HG03039 (cell line): ENCODE data around the gene NR1H3.
"Not testable (repeated sequence)": the region's sequence is repeated elsewhere in the genome, so short reads cannot be mapped to it uniquely, and the experiment has no call there.

Experiments
- ATAC-seq: cut with Tn5 transposase; IDR thresholded peaks from one replicate; pipeline ENCODE4 v1.9.1; 2021; ENCODE audit warnings: mild to moderate bottlenecking, moderate library complexity; ENCODE audit not compliant: unreplicated experiment

Gene NR1H3

GRCh38 chr11:47257517-47258316 lies at the start of gene NR1H3:
NR1H3 (plus strand) TSS chr11:47257996; CDS start chr11:47259217, 1,221 bp downstream.
- ATAC-seq: no peak

DNA sequence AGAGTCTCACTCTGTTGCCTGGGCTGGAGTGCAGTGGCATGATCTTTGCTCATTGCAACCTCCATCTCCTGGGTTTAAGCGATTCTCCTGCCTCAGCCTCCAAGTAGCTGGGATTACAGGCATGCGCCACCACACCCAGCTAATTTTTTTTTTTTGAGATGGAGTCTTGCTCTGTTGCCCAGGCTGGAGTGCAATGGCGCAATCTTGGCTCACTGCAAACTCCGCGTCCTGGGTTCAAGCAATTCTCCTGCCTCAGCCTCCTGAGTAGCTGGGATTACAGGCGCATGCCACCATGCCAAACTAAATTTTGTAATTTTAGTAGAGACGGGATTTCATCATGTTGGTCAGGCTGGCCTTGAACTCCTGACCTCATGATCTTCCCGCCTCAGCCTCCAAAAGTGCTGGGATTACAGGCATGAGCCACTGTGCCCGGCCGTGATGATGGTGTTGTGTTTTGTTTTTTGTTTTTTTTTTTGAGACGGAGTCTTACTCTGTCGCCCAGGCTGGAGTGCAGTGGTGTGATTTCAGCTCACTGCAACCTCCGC lies 49.7 kb upstream of the NR1H3 start:
- not testable (repeated sequence) for ATAC-seq

DNA sequence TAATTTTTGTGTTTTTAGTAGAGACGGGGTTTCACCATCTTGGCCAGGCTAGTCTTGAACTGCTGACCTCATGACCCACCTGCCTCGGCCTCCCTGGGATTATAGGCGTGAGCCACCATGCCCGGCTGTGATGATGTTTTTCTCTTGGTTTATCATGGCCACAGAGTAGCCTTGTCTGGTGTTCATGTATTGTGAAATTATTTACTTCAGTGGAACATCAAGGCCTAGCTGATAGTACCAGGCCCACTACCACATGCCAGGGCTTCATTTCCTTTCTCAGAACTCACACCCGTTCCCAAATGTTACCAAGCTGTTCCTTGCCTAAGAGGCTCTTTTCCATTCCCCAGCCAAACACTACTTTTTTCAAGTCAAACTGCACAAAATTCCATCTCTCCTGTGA lies 49.2 kb upstream of the NR1H3 start:
- no peak for ATAC-seq

GRCh38 chr11:47212938-47213337 lies 44.9 kb upstream of the NR1H3 start:
- ATAC-seq: no peak

DNA sequence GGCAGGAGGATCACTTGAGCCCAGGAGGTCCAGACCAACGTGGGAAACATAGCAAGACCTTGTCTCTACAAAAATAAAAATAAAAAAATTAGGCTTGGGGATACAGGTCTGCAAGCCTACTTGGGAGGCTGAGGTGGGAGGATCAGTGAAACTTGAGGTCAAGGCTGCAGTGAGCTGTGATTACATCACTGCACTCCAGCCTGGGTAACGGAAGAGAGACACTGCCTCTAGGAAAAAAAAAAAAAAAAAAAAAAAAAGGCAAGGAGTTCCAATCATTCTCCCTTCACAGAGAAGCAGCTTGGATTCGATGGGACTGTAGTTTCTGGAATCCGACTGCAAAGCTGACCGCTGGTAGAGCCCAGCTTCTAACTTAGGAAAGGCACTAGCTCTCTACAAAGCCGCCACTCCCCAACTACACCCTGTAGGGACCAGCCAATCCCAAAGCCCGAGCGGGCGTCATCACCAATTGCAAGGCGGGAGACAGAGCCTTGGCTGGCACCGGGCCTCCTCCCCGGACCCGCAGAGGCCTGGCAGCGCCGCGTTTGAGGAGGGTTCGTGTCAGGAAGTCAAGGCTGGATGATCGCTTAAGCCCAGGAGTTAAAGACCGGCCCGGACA lies 43.7 kb upstream of the NR1H3 start:
- ATAC-seq: peak; percentile 31

DNA sequence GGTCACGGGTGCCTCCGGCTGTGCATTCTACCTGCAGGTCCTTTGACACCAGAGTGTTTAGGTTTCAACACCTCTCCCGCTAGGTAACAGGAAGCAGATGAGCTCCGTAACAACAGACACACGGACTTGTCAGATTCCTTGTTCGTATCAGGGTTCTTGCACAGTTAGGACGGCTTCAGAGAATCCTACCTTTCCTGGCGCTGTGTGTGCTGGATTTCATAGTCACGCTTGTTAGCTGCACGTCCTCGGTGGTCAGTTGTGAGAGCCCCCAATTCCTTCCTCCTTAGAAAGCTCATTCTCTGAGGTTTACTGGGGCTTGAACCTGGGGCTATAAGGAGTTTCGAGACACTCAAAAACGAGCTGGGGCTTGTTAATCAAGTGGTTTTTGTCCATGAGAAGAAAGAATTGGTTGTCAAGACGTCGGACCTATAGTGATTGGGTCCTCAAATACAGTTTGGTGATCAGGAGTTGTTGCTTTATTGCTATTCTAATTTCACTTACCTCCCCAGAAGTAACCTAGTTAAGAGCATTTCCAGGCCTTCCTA lies 42.4 kb upstream of the NR1H3 start:
- no peak for ATAC-seq

DNA sequence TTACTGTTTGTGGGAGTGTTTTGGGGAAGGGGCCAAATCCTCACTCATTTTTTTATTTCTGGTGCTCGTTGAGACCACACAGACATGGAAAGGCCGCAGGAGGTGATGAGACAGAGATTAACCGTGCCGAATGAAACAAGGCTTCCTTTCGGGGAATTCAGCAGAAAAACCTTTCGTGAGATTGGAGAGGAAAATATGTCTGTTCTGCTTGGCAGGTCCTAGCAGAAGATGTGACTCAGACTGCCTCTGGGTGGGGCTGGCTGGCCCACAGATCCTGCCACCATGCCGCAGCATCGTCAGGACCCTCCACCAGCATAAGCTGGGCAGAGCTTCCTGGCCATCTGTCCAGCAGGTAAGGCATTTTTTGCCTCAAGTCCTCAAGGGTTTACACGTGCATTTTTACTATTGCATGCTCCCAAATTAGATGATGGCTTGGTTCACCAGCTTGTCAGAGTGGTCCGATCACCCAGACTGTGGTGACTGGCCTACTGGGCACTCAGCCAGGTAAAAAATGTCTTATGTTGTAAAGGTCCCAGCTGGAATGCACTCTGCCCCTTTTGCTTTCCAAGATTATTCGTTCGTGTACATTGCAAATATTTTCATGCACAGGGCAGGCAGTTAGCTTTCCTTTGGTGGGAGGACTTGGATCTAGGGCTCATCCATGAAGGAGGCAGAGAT lies 41.5 kb upstream of the NR1H3 start:
- ATAC-seq: no peak

GRCh38 chr11:47220401-47220821 lies 37.4 kb upstream of the NR1H3 start:
- no peak for ATAC-seq

- ATAC-seq: no peak
Measured at GRCh38 chr11:47222696-47223095, 35.1 kb upstream of the NR1H3 start.

DNA sequence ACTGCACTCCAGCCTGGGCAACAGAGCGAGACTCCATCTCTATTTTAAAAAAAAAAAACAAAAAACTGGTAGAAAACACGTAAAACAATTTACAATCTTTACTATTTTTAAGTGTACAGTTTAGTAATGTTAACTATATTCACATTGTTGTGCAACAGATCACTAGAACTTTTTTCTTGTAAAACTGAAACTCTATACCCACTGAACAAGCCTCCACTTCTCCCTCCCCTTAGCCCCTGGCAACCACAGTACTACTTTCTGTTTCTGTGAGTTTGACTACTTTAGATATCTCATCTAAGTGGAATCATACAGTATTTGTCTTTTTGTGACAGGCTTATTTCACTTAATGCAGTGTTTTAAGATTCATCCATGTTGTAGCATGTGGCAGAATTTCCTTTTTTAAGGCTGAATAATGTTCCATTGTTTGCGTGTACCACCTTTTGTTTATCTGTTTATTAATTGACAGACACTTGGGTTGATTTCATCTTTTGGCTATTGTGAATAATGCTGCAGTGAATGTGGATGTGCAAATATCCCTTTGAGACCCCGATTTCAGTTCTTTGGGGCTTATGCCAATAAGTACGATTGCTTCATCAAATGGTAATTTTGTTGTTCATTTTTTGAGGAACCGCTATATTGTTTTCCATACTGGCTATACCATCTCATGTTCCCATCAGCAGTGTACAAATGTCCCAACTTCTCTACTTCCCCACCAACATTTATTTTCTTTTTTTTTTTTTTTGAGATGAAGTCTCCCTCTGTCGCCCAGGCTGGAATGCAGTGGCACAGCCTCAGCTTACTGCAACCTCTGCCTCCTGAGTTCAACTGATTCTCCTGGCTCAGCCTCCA lies 32.0 kb upstream of the NR1H3 start:
- peak; percentile 93 for ATAC-seq

DNA sequence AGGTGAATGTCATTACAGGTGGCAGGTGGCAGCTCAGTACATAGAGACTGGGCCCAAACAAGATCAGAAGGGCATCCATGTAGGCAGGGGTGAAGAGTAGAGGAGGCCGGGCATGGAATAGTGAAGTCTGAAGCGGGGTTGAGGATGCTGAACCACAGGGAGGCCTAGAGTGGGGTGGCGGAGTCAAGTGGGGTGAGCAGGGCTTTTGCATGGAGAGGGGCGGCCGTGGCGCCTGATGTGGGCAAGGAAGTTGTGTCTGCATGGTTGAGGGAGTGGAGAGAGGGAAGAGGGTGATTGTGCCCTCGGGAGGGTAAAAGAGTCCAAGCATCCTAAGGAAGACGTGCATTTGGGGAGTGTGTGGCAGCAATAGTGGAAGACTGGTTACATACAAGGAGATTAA lies 28.6 kb upstream of the NR1H3 start:
- no peak for ATAC-seq

- ATAC-seq: no peak
Measured at GRCh38 chr11:47233051-47233450, 24.7 kb upstream of the NR1H3 start.

DNA sequence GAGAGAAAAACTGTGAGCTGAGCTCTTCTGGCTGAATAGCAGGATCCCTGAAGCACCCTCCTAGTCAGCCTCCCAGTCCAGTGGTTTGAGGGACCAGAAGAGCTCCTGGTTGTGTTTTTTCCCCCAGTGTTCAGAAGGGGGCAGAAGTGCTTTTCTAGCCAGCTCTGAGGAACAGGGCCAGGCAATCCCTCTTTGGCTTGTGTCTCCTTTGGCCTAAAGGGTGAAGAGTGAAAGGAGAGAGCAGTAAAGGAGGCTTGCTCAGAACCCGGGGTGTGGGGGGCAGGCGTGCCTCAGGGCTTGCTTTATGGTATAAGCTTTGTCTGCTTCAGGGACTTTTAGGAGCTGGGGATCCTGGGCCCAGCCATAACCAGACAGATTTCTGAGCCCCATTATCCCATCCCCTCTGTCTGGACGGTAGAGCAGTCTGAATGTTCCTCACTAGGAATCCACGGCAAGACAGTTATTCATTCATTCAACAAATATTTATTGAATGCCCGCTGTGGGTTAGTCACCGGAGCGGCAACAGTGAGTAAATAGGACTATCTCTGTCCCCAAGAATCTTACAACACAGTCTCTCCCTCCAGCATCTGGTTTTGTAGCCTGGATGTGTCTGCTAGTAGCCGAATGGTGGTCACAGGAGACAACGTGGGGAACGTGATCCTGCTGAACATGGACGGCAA lies 23.7 kb upstream of the NR1H3 start:
- ATAC-seq: no peak

DNA sequence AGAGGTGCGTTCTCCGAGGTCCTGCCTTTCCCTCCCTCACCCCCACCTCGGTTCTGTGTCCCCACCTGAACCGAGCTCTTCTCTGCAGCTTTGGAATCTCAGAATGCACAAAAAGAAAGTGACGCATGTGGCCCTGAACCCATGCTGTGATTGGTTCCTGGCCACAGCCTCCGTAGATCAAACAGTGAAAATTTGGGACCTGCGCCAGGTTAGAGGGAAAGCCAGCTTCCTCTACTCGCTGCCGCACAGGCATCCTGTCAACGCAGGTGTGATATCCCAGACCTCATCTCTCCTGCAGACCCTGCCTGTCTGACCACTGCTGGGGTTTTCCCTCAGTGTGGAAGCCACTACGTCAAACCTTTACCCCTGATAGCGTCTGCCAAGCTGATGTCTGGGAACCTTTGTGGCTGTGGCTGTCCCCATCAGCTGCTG lies 23.1 kb upstream of the NR1H3 start:
- no peak for ATAC-seq

DNA sequence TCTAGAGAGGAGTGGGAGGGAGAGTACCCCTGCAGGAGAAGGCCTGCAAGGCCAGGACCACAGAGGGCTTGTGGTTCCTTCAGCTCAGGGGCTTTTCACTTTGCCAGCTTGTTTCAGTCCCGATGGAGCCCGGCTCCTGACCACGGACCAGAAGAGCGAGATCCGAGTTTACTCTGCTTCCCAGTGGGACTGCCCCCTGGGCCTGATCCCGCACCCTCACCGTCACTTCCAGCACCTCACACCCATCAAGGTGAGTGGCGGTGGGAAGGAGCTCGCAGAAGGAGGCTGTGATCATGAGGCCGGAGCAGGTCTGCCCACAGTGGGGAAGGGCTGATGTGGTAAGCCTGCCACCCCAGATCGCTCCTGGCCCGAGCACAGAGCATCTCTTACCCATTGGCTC lies 22.6 kb upstream of the NR1H3 start:
- no peak for ATAC-seq

- ATAC-seq: no peak
Measured at GRCh38 chr11:47236482-47236881, 21.3 kb upstream of the NR1H3 start.

DNA sequence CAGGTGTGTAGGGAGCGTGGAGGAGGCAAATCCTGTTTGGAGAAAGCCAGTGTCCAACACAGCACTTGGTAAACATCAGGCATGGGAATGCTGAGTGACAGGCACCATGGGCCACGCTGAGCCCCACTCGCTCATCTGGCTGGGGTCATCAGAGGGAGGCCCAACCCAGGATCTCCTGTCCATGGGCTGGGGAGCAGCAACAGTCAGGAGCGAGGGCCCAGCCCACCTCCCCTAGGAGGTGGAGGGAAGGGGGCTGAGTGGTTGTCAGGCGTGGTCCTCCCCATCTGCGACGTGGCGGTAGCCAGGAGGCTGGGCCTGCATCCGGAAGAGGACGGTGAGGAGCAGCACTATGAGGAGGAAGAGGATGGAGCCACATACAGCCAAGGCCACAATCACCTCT lies 17.9 kb upstream of the NR1H3 start:
- ATAC-seq: no peak

DNA sequence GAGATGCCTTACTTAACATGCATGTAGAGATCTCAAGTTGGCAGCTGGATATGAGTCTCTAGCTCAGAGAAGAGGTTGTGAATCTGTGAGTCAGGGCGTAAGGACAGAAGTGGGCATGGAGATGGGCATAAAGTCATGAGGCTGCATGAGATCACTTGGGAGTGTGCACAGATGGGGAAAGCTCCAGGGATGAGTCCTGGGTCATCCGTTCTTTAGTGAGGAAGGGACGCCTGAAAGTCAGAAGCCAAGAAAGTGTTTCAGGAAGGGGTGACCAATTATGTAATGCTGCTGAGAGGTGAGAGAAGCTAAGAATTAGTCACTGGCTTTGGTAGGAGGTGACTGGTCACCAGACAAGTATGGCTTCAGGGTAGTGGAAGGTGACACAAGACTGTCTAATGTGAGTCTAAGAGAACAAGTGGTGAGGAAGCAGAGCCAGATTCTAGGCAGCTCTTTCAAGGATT lies 15.9 kb upstream of the NR1H3 start:
- no peak for ATAC-seq

DNA sequence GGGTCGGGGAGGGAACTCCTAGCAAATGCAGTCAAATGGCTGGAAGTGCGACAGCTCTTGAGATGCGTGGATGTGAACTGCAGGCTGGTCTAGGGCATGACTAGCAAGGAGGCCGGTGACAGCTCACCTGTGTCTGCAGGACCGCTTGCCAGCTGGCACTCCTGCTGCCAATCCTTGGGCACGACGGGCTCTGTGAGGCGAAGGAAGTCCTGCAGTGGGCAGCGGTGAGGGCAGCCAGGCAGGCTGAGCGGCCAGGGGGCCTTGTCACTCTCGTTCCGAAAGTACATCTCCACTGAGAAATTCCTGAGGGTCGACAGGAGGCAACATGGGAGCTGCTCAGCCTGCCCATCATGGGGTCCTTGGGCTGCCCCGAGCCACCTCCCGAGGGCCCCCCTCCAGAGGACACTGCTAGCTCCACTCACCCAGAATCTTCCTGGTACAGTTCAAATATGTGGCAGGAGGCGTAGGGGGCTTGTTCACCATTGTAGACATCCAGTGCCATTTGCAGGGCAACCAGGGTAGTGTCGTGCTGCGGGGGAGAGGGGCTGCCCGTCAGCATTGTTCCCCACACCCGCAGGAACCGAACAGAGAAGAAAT lies 15.1 kb upstream of the NR1H3 start:
- no peak for ATAC-seq
